ENCODE measurements around the gene ITPR2. TPM values are rescaled to one million over a fixed set of nuclear protein-coding genes. Genes with fewer than 3 reads are reported as not detected.

Gene ITPR2
- total and polyA plus RNA-seq, 4 donors: 11.7 to 93.3 (median 35.4) TPM

- TF ChIP-seq RAD21 (IDR thresholded peaks at IDR 0.05): no peak
- no peak for TF ChIP-seq JUND (IDR thresholded peaks at IDR 0.05)
- TF ChIP-seq HNF4A (conservative IDR thresholded peaks at IDR 0.05): no peak
- no peak for TF ChIP-seq YY1 (IDR thresholded peaks at IDR 0.05)
- TF ChIP-seq NR2F2 (IDR thresholded peaks at IDR 0.05): no peak
- no peak for TF ChIP-seq SP1 (IDR thresholded peaks at IDR 0.05)
- Histone ChIP-seq H3K36me3 (ENCODE audit: control insufficient read depth in 4 of 4, insufficient read depth in 3 of 4, low read depth in 1 of 4, low read length in 3 of 4) (peaks cover 1 to 56% (median 35%) of the 10 kb centered on the region in 4 donors), H3K4me1 (ENCODE audit: control insufficient read depth in 4 of 4, insufficient read depth in 4 of 4, low read length in 3 of 4) (no peaks in the 10 kb centered on the region), H3K27me3 (ENCODE audit: control insufficient read depth in 4 of 4, insufficient read depth in 4 of 4, low read length in 3 of 4) (no peaks in the 10 kb centered on the region), H3K4me3 (ENCODE audit: low read depth in 1 of 3, low read length in 3 of 3) (no peak overlapping the region), H3K9ac (ENCODE audit: low read depth in 1 of 2, low read length in 2 of 2) (no peak overlapping the region), H3K9me3 (ENCODE audit: control insufficient read depth in 4 of 4, low read length in 3 of 4) (no peaks in the 10 kb centered on the region), H3K27ac (ENCODE audit: low read depth in 1 of 2, low read length in 2 of 2) (no peak overlapping the region)
- 89% methylated on average over 3 of the region's 3 CpGs for WGBS
- DNase-seq (ENCODE audit: low spot score): no peak
Measured at GRCh38 chr12:26697217-26697616, 135.8 kb downstream of the ITPR2 start.

GRCh38 chr12:26696613-26697092 lies 136.3 kb downstream of the ITPR2 start:
- H3K27me3 ChIP-seq (ENCODE audit: control insufficient read depth in 4 of 4, insufficient read depth in 4 of 4, low read length in 3 of 4): no peaks in the 10 kb centered on the region
- H3K36me3 ChIP-seq (ENCODE audit: control insufficient read depth in 4 of 4, insufficient read depth in 3 of 4, low read depth in 1 of 4, low read length in 3 of 4): peaks cover 1 to 58% (median 35%) of the 10 kb centered on the region in 4 donors
- H3K9ac ChIP-seq (ENCODE audit: low read depth in 1 of 2, low read length in 2 of 2): no peak overlapping the region
- whole genome bisulfite sequencing: 81% methylated on average over 7 of the region's 7 CpGs
- H3K4me3 ChIP-seq (ENCODE audit: low read depth in 1 of 3, low read length in 3 of 3): no peak overlapping the region
- TF ChIP-seq TAF1 (conservative IDR thresholded peaks at IDR 0.05) (no peak), GABPA (IDR thresholded peaks at IDR 0.05 in 1 of 2, conservative IDR thresholded peaks at IDR 0.05 in 1 of 2) (no peak), REST (IDR thresholded peaks at IDR 0.05) (no peak), HNF4A (conservative IDR thresholded peaks at IDR 0.05) (no peak), EGR1 (IDR thresholded peaks at IDR 0.05; ENCODE audit: low read depth in 2 of 2) (no peak), FOXA2 (IDR thresholded peaks at IDR 0.05) (no peak), ATF3 (IDR thresholded peaks at IDR 0.05) (no peak), YY1 (IDR thresholded peaks at IDR 0.05) (no peak), FOXA1 (IDR thresholded peaks at IDR 0.05) (no peak), NR2F2 (IDR thresholded peaks at IDR 0.05) (no peak), JUND (IDR thresholded peaks at IDR 0.05) (no peak), ZBTB33 (IDR thresholded peaks at IDR 0.05) (no peak), CTCF (IDR thresholded peaks at IDR 0.05; ENCODE audit: low read depth, low read length, missing input control) (no peak), SP1 (IDR thresholded peaks at IDR 0.05) (no peak), RAD21 (IDR thresholded peaks at IDR 0.05) (no peak), HNF4G (IDR thresholded peaks at IDR 0.05) (no peak), MAX (IDR thresholded peaks at IDR 0.05) (no peak), RXRA (IDR thresholded peaks at IDR 0.05) (no peak)
- H3K27ac ChIP-seq (ENCODE audit: low read depth in 1 of 2, low read length in 2 of 2): no peak overlapping the region
- no peaks in the 10 kb centered on the region for H3K9me3 ChIP-seq (ENCODE audit: control insufficient read depth in 4 of 4, low read length in 3 of 4)
- H3K4me1 ChIP-seq (ENCODE audit: control insufficient read depth in 4 of 4, insufficient read depth in 4 of 4, low read length in 3 of 4): no peaks in the 10 kb centered on the region
- no peak for DNase-seq (ENCODE audit: low spot score)
